Activated naive CD8-positive, alpha-beta T cell treated with anti-CD3 and anti-CD28 coated beads, Interleukin-2, amount 10 ng/mL, durations not matched to agents 7 days and 5 days (primary cell): ENCODE results near the gene FAM185A. TPM values are rescaled to one million over a fixed set of nuclear protein-coding genes. Genes with fewer than 3 reads are reported as not detected.
"Not testable (repeated sequence)": the region's sequence is repeated elsewhere in the genome, so short reads cannot be mapped to it uniquely, and the experiment has no call there.

Source experiments
- ATAC-seq: fragments of 150-1000 bp; cut with Tn5 transposase; one replicate; pipeline ENCODE4 v1.10.0; 2021; ENCODE audit warnings: low read depth, moderate library complexity
- POLR2A ChIA-PET: fragments of 350-600 bp; sonication (Branson Sonifier 250); formaldehyde crosslinking; loops from one replicate; lab custom pipeline; 2021; ENCODE audit warnings: antibody characterized with exemption; lab: Charles Lee
- DNase-seq: peaks from one replicate; pipeline ENCODE4 v3.0.0; 2021
- H3K27ac Mint-ChIP-seq: one replicate; pipeline ENCODE4 v1.8.0; 2022; ENCODE audit warnings: mild to moderate bottlenecking, mixed read lengths
- H3K27me3 Mint-ChIP-seq: one replicate; pipeline ENCODE4 v1.8.0; 2022; ENCODE audit warnings: mild to moderate bottlenecking, moderate library complexity, mixed read lengths
- H3K36me3 Mint-ChIP-seq: one replicate; pipeline ENCODE4 v1.8.0; 2021; ENCODE audit warnings: mild to moderate bottlenecking, mixed read lengths
- H3K4me1 Mint-ChIP-seq: one replicate; pipeline ENCODE4 v1.8.0; 2021; ENCODE audit warnings: mixed read lengths
- H3K4me3 Mint-ChIP-seq: one replicate; pipeline ENCODE4 v1.8.0; 2022; ENCODE audit warnings: mild to moderate bottlenecking, moderate library complexity, mixed read lengths
- H3K9me3 Mint-ChIP-seq: one replicate; pipeline ENCODE4 v1.8.0; 2021; ENCODE audit warnings: mixed read lengths
- total RNA-seq, 2 experiments: library from RNA; stranded (reverse); gene quantifications; one replicate each; pipeline ENCODE4 v1.2.3, GENCODE V29; 2021

Gene FAM185A
- total RNA-seq = 1 to 10 TPM; 9.8 to 9.9 TPM

DNA sequence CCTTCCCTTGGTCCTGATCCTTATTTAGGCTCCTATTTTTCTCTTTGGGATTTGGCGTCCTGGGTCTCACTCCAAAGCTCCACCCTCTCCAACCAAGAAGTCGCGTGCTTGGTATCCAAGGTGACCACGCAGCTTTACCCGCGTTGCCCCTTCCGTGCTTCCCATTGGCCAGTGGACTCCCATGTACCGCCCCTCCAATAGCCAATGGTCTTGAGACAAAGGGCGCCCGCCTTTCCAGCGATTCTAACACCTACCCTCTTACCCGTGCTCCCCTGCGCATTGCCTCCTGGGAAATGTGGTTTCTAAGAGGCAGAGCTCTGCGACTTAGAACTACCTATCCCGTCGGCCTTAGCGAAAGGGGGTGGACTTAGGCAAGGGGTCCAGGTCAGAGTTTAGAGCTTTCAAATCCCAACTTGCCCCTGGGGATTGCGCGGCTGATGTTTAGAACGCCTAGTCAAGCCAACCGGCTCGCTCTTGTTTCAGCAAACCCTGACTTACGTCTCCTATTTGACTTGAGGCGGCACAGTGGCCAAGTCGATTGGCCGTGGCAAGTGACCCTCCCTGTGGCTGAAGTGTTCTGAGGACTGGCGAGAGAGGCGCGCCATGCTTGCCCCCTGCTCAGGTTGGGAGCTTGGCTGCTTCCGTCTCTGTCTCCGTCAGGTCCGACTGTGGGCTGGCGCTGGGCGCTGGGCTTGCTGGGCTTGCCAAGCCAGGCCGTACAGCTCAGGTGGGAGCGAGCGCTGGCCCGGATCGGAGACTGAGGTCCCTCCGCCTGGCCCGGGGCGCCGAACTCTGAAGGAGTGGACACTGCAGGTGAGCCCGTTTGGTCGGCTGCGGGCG is at the start of gene FAM185A:
TSS of gene FAM185A (plus strand) at position 395 of the 840 bp plus-strand sequence. CDS start at position 604, 209 bp downstream.
- POLR2A ChIA-PET = interaction anchor here (1.2 kb wide), 1 partner anchor 326 kb away, joined by 21 read pairs; the partner anchor contains the start of genes ARMC10 and FBXL13
- ATAC-seq = peak; percentile 100
- peak within 1 kb of the TSS; percentile 87 for H3K4me3 Mint-ChIP-seq
- H3K27ac Mint-ChIP-seq = peak within 1 kb of the TSS; percentile 70
- H3K4me1 Mint-ChIP-seq = peaks cover 18% of the 10 kb centered on the region
- not testable (repeated sequence) for H3K36me3 Mint-ChIP-seq, H3K27me3 Mint-ChIP-seq, H3K9me3 Mint-ChIP-seq
- DNase-seq = peak; percentile 84

DNA sequence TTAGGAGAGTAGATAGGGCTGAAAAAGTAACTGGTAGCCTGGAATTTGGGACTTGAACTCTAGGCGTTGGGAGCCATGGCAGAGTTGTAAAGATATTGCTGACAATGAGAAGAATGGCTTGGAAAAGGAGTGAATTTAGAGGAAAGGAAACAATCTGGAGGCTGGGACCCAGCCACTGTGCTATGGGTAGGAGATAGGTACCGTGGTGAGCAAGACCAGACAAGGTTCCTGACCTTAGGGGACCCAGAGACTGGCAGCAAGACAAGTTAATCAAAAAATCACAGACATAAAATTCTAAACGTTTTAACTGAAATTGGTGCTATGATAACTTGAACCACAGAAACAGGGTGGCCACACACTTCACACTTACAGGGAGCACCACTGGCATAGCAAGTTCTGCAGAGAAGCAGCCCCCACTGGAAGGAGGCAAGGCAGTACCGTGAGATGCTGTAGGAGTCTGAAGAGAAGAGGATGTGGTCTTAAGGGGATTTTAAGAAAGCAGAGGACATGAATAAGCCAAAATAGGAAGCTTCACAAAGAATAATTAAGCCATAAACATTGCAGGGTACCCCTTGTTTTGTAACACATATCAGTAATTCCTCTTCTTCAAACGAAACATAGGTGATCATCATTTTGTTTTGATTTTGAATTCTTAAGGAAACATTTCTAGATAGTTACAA is 35.6 kb upstream of the FAM185A start:
- H3K36me3 Mint-ChIP-seq, H3K4me1 Mint-ChIP-seq, POLR2A ChIA-PET, H3K27me3 Mint-ChIP-seq, H3K9me3 Mint-ChIP-seq: not testable (repeated sequence)
- Mint-ChIP-seq H3K27ac (peak overlapping the region; percentile 90), H3K4me3 (peak overlapping the region; percentile 69)
- peak; percentile 25 for DNase-seq
- peak; percentile 85 for ATAC-seq

DNA sequence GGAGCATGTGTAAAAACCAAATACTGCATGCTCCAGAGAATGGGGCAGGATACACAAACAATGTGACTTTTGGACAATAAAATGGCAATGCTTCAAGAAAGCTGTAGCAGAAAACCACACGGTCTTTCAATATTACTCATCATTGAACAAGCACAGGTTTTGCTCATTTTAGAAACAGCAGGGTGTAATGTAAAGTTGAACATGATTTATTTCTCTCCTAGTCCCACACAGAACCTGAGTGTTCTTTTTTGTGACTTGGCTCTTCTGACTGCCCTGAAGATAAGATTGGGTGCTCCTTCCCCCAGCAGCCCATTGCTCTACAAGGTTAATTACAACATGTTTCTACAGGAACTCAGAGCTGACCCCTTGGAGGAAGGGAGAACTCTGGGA is 35.1 kb upstream of the FAM185A start:
- H3K9me3 Mint-ChIP-seq, H3K4me1 Mint-ChIP-seq, H3K36me3 Mint-ChIP-seq, H3K27me3 Mint-ChIP-seq, POLR2A ChIA-PET, DNase-seq: not testable (repeated sequence)
- H3K27ac Mint-ChIP-seq = peak overlapping the region; percentile 90
- peak; percentile 80 for ATAC-seq
- H3K4me3 Mint-ChIP-seq = peak overlapping the region; percentile 69

DNA sequence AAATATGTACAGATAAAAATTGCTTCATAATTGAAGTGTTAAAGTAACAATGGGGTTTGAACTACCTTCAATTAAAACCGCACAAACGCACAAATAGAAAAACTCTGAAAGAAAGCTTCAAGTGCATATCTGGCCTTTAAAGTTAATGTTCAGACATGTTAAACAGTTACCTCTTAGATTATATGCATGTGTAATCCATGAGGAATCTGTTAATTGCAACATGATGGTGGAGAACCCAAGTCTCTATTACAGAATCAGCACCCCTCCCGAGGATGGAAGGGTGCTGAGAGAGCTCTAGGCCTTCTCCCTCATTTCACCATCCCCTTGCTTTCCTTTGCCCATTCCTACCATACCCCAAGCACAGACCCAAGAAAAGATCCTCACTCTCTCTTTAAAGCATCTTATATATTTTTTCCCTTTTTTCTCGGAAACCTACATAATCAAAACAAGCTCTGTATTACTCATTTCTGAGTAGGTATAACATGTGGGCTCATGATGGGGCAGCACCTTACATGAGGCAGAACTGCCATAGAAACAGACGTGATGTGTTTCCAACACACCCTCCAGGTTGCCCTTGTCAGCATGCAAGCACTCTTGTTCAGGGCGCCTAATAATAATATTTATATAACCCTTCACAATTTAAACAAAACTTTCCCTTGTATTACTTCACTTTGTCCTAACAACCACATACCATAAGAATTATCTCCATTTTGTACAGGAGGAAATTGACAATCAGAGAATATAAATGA is 33.9 kb upstream of the FAM185A start:
- H3K4me1 Mint-ChIP-seq, H3K27me3 Mint-ChIP-seq, H3K4me3 Mint-ChIP-seq, DNase-seq, H3K9me3 Mint-ChIP-seq, POLR2A ChIA-PET, H3K27ac Mint-ChIP-seq, H3K36me3 Mint-ChIP-seq, ATAC-seq: not testable (repeated sequence)

DNA sequence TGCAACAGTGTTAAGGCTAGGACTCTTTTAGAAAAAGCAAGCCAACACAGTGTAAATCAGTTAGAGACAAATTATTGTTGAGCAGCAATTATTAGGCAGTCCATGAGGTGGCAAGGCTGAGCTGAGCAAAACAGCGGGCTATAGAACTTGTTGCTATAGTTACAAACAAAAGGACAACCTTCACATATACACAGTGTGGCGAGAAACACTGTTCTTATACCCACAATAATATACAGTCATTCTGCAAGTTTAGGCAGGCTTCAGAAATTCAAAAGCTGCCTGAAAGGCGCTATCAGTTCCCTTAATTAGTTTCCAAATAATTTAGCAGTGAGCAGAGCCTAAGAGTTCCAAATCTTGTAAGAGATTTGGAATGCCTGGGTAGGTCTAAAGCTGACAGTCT is 33.1 kb upstream of the FAM185A start:
- H3K4me3 Mint-ChIP-seq, ATAC-seq, H3K27me3 Mint-ChIP-seq, DNase-seq, H3K36me3 Mint-ChIP-seq, H3K27ac Mint-ChIP-seq, POLR2A ChIA-PET, H3K4me1 Mint-ChIP-seq, H3K9me3 Mint-ChIP-seq: not testable (repeated sequence)

DNA sequence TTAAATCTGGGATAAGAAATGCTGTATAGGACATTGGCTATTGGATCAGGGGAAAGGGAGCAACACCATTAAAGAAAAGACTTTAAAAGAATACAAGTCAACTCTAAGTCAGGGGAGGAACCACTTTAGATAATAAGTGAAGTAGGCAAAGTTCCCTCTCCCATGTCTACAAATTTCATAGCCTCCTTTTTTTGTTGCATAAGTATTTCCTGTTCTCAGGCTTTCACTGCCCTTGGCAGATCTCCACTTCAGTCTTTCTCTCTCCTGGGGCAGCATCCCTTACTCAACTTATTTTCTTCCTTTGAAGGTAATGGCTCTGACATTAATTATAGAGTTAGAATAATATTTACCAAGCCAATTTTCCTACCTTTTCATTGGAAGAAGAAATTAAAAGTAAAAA is 30.3 kb upstream of the FAM185A start:
- H3K4me1 Mint-ChIP-seq, ATAC-seq, H3K4me3 Mint-ChIP-seq, DNase-seq, H3K36me3 Mint-ChIP-seq, POLR2A ChIA-PET, H3K27ac Mint-ChIP-seq, H3K27me3 Mint-ChIP-seq, H3K9me3 Mint-ChIP-seq: not testable (repeated sequence)

DNA sequence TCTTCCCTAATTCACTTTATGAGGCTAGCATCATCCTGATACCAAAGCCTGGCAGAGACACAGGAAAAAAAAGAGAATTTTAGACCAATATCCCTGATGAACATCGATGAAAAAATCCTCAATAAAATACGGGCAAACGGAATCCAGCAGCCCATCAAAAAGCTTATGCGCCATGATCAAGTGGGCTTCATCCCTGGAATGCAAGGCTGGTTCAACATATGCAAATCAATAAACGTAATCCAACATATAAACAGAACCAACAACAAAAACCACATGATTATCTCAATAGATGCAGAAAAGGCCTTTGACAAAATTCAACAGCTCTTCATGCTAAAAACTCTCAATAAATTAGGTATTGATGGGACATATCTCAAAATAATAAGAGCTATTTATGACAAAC is 22.6 kb upstream of the FAM185A start:
- H3K36me3 Mint-ChIP-seq, H3K9me3 Mint-ChIP-seq, ATAC-seq, H3K27me3 Mint-ChIP-seq, H3K4me3 Mint-ChIP-seq, H3K4me1 Mint-ChIP-seq, DNase-seq, POLR2A ChIA-PET, H3K27ac Mint-ChIP-seq: not testable (repeated sequence)

DNA sequence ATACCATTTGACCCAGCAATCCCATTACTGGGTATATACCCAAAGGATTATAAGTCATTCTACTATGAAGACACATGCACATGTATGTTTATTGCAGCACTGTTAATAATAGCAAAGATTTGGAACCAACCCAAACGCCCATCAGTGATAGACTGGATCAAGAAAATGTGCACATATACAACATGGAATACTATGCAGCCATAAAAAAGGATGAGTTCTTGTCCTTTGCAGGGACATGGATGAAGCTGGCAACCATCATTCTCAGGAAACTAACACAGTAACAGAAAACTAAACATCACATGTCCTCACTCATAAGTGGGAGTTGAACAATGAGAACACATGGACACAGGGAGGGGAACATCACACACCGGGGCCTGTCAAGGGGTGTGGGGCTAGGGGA is 19.1 kb upstream of the FAM185A start:
- DNase-seq, H3K4me1 Mint-ChIP-seq, H3K4me3 Mint-ChIP-seq, ATAC-seq, H3K27me3 Mint-ChIP-seq, H3K9me3 Mint-ChIP-seq, H3K27ac Mint-ChIP-seq, H3K36me3 Mint-ChIP-seq, POLR2A ChIA-PET: not testable (repeated sequence)

DNA sequence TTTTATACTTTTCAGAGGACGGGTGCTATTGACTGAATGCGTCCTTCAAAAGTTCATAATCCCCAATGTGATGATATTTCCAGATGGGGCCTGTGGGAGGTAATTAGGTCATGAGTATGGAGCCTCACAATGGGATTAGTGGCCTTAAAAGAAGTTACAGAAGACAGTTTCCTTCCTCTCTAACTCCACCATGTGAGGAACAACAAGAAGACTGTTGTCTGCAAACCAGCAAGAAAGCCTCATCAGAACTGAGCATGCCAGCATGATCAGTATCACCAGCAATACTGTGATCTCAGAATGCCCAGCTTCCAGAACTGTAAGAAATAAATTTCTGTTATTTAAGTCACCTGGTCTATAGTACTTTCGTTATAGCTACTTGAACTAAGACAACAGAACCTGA is 18.4 kb upstream of the FAM185A start:
- H3K27ac Mint-ChIP-seq, POLR2A ChIA-PET, H3K4me3 Mint-ChIP-seq, H3K27me3 Mint-ChIP-seq, H3K36me3 Mint-ChIP-seq, H3K9me3 Mint-ChIP-seq, ATAC-seq, H3K4me1 Mint-ChIP-seq, DNase-seq: not testable (repeated sequence)

DNA sequence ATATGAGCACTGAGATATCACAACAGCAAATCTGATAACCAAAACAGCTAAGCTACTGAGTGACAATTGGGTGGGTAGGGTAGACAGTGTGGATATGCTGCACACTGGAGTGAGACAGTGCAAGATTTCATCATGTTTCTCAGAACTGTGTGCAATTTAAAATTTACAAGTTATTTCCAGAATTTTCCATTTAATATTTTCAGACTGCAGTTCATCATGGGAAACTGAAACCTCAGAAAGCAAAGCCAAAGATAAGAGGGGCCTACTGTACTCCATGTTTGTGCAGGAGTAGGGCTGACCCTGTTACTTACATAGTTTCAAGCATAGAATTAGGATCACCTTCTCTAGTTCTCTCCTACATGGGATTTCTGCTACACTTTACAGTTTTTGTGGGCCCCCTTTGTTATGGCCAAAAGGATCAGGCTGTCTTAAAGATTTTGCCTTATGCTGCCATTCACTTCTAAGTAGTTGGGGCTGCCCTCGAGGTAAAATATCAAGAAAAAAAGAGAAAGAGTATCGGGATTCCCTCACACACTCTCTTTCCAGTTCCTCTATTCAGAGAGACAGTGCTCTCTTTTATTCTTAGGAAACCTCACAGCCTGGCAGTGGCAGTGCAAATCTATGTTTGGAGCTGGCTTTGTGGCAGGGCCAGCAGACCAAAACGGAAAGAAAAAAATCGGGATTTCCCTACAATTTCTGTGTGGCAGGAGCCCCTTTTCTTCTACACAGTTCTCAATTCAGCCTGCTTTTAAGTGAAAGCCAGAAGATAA is 6.6 kb upstream of the FAM185A start:
- H3K9me3 Mint-ChIP-seq, H3K36me3 Mint-ChIP-seq, DNase-seq, POLR2A ChIA-PET, H3K27me3 Mint-ChIP-seq, H3K27ac Mint-ChIP-seq, ATAC-seq, H3K4me3 Mint-ChIP-seq, H3K4me1 Mint-ChIP-seq: not testable (repeated sequence)

DNA sequence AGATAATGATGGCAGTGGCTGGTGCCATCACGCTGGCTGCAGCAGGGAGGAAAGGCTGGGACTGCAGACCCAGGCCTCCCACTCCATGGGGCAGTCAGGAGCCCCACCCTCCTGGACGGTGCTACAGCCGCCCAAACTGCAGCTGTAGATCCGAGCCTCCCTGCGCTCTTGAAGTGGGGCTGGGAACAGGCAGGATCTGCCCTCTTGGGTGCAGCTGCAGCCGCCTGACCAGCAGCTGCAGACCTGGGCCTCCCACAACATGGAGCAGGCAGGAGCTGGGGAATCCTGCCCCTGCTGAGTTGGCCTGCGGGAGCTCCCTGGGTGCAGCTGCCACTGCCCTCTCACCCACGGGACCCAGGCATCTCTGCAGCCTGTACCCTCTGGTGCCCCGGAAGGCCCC is 4.9 kb upstream of the FAM185A start:
- DNase-seq, H3K36me3 Mint-ChIP-seq, H3K27ac Mint-ChIP-seq, ATAC-seq, H3K27me3 Mint-ChIP-seq, H3K9me3 Mint-ChIP-seq, POLR2A ChIA-PET, H3K4me3 Mint-ChIP-seq: not testable (repeated sequence)
- H3K4me1 Mint-ChIP-seq = peaks cover 15% of the 10 kb centered on the region

DNA sequence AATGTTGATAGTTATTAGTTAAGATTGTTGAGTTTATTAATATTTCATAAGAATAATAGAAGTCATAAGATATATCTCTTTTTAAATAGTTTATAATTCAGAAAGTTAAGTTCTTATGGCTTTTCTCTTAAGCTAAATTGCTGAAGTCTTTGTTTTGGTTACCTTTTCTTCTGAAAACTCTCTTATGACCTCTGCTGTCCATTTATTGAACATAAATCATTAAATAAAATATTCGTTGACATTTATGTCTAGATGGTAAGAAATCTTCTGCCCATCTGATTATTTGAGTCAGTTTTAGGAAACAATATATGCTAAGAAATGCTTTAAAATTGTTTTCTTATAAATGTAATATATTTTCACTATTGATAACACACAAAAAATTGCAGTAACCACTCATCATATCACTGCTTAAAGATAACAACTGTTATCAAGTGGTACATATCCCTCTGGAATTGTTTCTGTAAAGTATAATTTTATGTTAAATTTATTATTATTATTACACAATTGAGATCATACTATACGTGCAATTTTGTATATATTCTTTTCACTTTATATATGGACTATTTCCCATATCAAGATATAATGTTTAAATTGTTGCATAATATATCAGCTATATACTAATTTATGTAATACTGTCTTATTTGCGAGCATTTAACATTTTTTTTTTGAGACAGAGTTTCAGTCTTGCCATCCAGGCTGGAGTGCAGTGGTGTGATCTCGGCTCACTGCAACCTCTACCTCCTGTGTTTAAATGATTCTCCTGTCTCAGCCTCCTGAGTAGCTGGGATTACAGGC is 3.1 kb upstream of the FAM185A start:
- H3K9me3 Mint-ChIP-seq, H3K4me3 Mint-ChIP-seq, DNase-seq, H3K36me3 Mint-ChIP-seq, H3K27ac Mint-ChIP-seq, ATAC-seq, H3K27me3 Mint-ChIP-seq, POLR2A ChIA-PET: not testable (repeated sequence)
- peaks cover 23% of the 10 kb centered on the region for H3K4me1 Mint-ChIP-seq
